HepG2 (cell line): ENCODE measurements around the gene KRTAP9-3. TPM values are rescaled to one million over a fixed set of nuclear protein-coding genes. Genes with fewer than 3 reads are reported as not detected.

Source experiments
- CHD4 ChIP-seq: fragments of 200-600 bp; sonication (generic); IDR thresholded peaks from 2 replicates; pipeline ENCODE4 v1.7.0; 2017; ENCODE audit warnings: mild to moderate bottlenecking, low read length, borderline replicate concordance
- HOXD1 ChIP-seq: sonication (generic); formaldehyde crosslinking; IDR thresholded peaks from 2 replicates; pipeline ENCODE4 v1.5.0; 2020; ENCODE audit warnings: missing genetic modification reagents
- RARG ChIP-seq: sonication (generic); formaldehyde crosslinking; IDR thresholded peaks from 2 replicates; pipeline ENCODE4 v1.4.0; 2020; ENCODE audit warnings: low read depth, mild to moderate bottlenecking, missing genetic modification reagents
- SKI ChIP-seq: fragments of 450-650 bp; IDR thresholded peaks from one replicate; pipeline ENCODE4 v1.6.1; 2018; ENCODE audit warnings: mild to moderate bottlenecking; ENCODE audit not compliant: partially characterized antibody
- TCF7 ChIP-seq: sonication (generic); IDR thresholded peaks from 2 replicates; pipeline ENCODE4 v1.6.1; 2016; ENCODE audit warnings: antibody characterized with exemption, low read depth
- polyA plus RNA-seq, 8 experiments: library from polyadenylated mRNA; depleted of rRNA in 3 of 8; stranded (reverse) in 7 of 8; unstranded in 1 of 8; fragments of >200 nt; fragmentation: Illumina TruSeq in 4 of 8; extraction: Trizol in 4 of 8; gene quantifications; 2 replicates each; pipeline versions ENCODE4 v1.2.1 to v1.2.3, GENCODE V29; 2011 to 2016; ENCODE audit warnings: low read depth in 4 of 8, missing spikeins in 1 of 8, mixed read lengths in 1 of 8; ENCODE audit not compliant: insufficient read depth in 1 of 8
- total RNA-seq, 5 experiments: library from RNA; depleted of rRNA; stranded (reverse); fragments of >200 nt; fragmentation: Illumina TruSeq; extraction: Trizol; gene quantifications; 2 replicates each; pipeline ENCODE4 v1.2.3, GENCODE V29; 2016; ENCODE audit warnings: low read depth in 1 of 5
- TF ChIP-seq, protein P1 (sequence below): sonication (generic); formaldehyde crosslinking; IDR thresholded peaks from 2 replicates; pipeline ENCODE4 v1.4.0; 2020; ENCODE audit warnings: missing genetic modification reagents
- TF ChIP-seq, protein P2 (sequence below): IDR thresholded peaks from 2 replicates; pipeline ENCODE4 v1.6.1; 2016; ENCODE audit warnings: low read depth, missing genetic modification reagents, missing compliant biosample characterization

Gene KRTAP9-3
- total and polyA plus RNA-seq, 2 of the 13 experiments (the other 11 are each of a cell fraction or from before 2014, with no cell fraction given), result not detected

DNA sequence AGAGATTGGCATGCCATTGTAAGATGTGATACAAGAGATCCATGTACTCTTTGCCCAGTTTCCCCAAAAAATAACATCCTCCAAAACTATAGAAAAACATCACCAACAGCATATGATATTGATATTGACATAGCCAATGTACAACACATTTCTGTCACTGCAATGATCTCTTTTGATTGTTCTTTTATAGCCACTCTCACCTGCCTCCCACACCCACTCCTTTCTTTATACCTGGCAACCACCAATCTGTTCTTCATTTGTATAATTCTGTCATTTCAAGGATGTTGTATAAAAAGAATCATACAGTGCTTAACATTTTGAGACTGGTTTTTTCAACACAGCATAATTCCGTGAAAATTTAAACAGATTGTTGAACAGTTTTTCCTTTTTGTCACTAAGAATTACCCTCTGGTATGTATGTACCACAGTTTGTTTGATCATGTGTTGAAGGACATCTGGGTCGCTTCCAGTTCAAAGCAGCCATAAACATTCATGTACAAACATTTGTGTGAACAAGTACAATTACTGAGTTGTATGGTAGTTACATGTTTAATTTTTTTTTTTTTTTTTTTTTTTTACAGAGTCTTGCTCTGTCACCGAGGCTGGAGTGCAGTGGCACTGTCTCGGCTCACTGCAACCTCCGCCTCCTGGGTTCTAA, 32.7 kb upstream of the KRTAP9-3 start (continued):
- no peak for TF ChIP-seq HOXD1
- no peak for TF ChIP-seq TCF7
- no peak for TF ChIP-seq SKI
- no peak for TF ChIP-seq RARG
- no peak for TF ChIP-seq CHD4
- TF ChIP-seq, protein P1, sequence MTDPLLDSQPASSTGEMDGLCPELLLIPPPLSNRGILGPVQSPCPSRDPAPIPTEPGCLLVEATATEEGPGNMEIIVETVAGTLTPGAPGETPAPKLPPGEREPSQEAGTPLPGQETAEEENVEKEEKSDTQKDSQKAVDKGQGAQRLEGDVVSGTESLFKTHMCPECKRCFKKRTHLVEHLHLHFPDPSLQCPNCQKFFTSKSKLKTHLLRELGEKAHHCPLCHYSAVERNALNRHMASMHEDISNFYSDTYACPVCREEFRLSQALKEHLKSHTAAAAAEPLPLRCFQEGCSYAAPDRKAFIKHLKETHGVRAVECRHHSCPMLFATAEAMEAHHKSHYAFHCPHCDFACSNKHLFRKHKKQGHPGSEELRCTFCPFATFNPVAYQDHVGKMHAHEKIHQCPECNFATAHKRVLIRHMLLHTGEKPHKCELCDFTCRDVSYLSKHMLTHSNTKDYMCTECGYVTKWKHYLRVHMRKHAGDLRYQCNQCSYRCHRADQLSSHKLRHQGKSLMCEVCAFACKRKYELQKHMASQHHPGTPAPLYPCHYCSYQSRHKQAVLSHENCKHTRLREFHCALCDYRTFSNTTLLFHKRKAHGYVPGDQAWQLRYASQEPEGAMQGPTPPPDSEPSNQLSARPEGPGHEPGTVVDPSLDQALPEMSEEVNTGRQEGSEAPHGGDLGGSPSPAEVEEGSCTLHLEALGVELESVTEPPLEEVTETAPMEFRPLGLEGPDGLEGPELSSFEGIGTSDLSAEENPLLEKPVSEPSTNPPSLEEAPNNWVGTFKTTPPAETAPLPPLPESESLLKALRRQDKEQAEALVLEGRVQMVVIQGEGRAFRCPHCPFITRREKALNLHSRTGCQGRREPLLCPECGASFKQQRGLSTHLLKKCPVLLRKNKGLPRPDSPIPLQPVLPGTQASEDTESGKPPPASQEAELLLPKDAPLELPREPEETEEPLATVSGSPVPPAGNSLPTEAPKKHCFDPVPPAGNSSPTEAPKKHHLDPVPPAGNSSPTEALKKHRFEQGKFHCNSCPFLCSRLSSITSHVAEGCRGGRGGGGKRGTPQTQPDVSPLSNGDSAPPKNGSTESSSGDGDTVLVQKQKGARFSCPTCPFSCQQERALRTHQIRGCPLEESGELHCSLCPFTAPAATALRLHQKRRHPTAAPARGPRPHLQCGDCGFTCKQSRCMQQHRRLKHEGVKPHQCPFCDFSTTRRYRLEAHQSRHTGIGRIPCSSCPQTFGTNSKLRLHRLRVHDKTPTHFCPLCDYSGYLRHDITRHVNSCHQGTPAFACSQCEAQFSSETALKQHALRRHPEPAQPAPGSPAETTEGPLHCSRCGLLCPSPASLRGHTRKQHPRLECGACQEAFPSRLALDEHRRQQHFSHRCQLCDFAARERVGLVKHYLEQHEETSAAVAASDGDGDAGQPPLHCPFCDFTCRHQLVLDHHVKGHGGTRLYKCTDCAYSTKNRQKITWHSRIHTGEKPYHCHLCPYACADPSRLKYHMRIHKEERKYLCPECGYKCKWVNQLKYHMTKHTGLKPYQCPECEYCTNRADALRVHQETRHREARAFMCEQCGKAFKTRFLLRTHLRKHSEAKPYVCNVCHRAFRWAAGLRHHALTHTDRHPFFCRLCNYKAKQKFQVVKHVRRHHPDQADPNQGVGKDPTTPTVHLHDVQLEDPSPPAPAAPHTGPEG (CRISPR knock-in tag), result no peak
- TF ChIP-seq, protein P2, sequence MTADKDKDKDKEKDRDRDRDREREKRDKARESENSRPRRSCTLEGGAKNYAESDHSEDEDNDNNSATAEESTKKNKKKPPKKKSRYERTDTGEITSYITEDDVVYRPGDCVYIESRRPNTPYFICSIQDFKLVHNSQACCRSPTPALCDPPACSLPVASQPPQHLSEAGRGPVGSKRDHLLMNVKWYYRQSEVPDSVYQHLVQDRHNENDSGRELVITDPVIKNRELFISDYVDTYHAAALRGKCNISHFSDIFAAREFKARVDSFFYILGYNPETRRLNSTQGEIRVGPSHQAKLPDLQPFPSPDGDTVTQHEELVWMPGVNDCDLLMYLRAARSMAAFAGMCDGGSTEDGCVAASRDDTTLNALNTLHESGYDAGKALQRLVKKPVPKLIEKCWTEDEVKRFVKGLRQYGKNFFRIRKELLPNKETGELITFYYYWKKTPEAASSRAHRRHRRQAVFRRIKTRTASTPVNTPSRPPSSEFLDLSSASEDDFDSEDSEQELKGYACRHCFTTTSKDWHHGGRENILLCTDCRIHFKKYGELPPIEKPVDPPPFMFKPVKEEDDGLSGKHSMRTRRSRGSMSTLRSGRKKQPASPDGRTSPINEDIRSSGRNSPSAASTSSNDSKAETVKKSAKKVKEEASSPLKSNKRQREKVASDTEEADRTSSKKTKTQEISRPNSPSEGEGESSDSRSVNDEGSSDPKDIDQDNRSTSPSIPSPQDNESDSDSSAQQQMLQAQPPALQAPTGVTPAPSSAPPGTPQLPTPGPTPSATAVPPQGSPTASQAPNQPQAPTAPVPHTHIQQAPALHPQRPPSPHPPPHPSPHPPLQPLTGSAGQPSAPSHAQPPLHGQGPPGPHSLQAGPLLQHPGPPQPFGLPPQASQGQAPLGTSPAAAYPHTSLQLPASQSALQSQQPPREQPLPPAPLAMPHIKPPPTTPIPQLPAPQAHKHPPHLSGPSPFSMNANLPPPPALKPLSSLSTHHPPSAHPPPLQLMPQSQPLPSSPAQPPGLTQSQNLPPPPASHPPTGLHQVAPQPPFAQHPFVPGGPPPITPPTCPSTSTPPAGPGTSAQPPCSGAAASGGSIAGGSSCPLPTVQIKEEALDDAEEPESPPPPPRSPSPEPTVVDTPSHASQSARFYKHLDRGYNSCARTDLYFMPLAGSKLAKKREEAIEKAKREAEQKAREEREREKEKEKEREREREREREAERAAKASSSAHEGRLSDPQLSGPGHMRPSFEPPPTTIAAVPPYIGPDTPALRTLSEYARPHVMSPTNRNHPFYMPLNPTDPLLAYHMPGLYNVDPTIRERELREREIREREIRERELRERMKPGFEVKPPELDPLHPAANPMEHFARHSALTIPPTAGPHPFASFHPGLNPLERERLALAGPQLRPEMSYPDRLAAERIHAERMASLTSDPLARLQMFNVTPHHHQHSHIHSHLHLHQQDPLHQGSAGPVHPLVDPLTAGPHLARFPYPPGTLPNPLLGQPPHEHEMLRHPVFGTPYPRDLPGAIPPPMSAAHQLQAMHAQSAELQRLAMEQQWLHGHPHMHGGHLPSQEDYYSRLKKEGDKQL, result no peak
